T47D (cell line): Measurements from ENCODE around the gene MORC2.

ENCODE experiments used
- DNase-seq, 2 experiments: peaks; one replicate each; pipeline versions ENCODE4 v3.0.0 to v3.0.0-alpha.2; 2011 to 2012; ENCODE audit warnings: low read depth in 1 of 2, low spot score in 1 of 2
- JUND ChIP-seq: IDR thresholded peaks from 2 replicates; pipeline ENCODE4 v1.6.1; 2012; ENCODE audit warnings: low read depth
- in situ Hi-C: cut with HindIII; loops from 2 replicates; pipeline ENCODE4 v1.10.0; 2016; ENCODE audit warnings: low sequenced_read_pairs, low pct_unique_long_range_greater_than_20kb

Gene MORC2

DNA sequence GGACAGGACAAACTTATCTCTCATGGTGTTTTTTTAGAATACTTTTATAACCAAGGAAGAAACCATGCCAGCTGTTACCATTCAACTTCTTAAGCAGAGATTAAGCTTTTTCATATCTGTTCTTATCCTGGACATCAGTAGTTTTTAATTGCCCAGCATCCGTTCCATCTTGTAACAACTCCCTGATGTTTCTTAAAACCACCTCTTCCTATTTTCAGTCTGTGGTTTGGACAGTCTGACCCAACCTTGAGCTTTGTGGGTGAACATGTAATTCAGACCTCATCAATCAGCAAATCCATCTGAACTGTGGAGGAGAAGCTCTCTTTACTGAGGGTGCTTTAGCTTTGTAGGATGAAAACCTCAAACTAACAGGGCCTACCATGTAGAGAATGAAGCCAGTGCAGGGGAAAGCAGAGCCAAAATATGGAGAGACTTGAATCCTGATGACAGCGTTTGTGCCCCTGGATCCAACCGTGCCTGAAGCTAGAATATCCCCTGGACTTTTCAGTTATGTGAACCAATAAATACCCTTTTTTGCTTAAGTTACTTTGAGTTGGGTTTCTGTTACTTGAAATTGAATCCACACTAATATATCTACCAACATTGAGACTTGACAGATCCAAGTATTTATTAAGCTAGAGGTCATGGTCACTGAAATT is 9.9 kb upstream of the MORC2 start:
- no peak for DNase-seq
- in situ Hi-C loops: no loop called here
- TF ChIP-seq JUND: no peak

DNA sequence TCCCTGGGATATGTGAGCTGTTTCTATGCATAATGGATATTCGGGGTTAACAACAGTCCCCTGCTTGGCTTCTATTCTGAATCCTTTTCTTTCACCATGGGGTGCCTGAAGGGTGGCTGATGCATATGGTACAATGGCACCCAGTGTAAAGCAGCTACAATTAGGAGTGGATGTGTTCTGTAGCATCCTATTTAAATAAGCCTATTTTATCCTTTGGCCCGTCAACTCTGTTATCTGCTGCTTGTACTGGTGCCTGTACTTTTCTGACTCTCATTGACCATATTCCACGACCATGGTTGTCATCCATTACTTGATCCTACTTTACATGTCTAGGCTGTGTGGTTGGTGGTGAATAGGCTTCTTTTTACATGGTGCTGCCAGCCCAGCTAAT is 1.8 kb upstream of the MORC2 start:
- DNase-seq: no peak
- in situ Hi-C loops: no loop called here
- TF ChIP-seq JUND: no peak

DNA sequence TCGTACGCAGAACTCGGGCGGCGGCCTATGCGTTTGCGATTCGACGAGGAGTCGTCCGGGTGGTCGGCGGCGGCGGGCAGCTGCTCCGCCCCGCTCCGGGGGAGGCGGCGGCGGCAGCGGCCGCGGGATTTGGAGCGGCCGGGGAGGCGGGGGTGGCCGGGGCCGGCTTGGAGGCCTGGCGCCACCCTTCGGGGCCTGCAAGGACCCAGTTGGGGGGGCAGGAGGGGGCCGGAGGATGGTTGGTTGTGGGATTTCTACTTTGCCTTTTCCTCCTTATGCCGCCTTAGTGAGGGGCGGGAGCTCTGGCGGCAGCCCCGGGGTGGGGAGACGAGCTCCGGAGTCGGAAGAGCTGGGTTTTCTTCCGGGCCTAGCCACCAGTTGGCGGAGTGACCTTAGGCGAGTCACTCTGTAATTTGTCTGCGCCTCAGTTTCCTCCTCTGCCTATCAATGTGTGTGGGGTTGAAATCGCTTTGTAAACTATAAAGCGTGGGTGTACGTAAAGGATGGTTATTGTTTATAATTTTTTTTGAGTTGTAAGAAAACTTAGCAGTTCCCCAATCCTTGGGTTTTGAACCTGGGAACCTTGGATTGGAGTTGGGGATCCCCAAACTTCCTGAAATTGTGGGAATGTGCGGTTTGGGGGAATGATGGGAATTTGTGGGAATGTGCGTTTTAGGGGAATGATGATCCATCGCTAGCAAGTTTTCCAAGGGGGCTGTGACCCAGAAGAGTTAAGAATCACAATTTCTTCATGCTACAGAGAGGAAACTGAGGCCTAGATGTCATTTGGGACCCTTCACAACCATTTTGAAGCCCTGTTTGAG is 1.2 kb upstream of the MORC2 start:
- in situ Hi-C loops: no loop called here
- peak; percentile 9 to 44 for DNase-seq
- TF ChIP-seq JUND: no peak

- in situ Hi-C loops: no loop called here
- peak; percentile 98 to 99 for DNase-seq
- no peak for TF ChIP-seq JUND
Observed at GRCh38 chr22:30968924-30969531, 454 bp upstream of the MORC2 start, which contains the start of gene TUG1. Gene TUG1, plus strand, starts transcription at chr22:30969265.

DNA sequence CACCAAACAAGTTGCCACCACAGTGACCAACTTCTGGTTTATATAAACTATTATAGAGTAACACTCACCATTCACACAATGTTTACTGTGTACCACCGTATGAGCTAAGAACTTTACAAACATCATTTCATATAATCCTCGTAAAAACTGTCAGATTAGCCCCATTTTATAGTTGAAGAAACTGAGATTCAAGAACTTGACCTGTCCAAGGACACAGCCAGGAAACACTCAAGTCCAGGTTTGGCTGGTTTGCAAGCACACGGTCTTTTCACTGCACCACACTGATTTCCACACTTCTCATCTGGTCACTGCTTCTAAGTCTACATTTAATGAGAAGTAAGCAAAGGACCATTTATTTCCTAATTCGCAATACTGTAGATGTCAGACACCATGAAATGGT is 3.7 kb downstream of the MORC2 start:
- TF ChIP-seq JUND: no peak
- no peak for DNase-seq
- in situ Hi-C loops: no loop called here

DNA sequence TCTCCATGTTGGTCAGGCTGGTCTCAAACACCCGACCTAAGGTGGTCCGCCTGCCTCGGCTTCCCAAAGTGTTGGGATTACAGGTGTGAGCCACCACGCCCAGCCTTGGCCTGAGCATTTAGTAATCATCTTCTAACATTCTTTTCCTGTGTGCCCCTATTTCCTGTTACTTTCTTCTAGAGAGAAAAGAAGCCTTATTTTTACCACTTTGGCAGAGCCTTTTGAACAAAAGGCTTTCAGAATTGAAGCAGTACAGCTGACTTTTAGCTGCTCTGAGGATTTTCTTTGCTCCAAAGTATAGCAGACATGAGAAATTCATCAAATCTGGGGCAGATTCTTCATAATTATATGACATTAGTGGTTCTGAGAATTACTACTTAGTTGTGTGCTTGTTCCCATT is 13.4 kb downstream of the MORC2 start:
- in situ Hi-C loops: no loop called here
- TF ChIP-seq JUND: no peak
- DNase-seq: no peak

- DNase-seq: no peak
- in situ Hi-C loops: no loop called here
- no peak for TF ChIP-seq JUND
Observed at GRCh38 chr22:30953206-30953605, 15.4 kb downstream of the MORC2 start.

DNA sequence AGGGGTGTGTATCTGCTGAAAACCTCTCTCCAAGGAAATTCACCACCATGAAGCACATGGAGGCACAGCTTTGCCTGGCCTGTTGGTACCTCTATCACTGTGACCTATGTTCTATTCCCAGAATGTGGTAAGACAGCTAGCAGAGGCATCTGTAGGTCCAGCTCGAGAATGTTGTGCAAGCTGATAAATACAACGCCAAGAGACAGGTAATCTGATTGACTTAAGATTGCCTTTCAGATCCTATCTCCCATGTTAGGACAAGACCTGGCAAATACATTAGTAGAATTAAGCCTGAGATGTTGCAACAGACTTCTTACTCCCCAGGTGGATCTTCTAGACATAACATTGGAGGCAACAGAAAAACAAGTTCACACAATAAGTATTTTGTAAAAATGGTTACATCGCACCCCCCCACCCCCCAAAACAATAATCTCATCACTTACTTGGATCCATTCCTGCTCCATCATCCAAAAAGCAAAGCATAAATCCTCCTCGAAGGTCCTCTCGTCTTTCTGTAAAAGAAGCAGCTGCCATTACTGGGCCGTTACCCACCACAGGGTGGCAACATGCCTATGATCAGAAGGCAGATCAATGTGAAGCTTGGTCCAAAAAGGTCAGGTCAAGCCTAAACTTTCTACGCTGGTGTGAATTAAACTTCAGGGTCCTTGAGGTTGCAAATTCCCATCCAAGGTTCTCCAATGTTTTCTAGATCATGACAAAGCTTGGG is 18.5 kb downstream of the MORC2 start:
- TF ChIP-seq JUND: no peak
- DNase-seq: no peak
- in situ Hi-C loops: no loop called here

GRCh38 chr22:30948930-30949342 is 19.6 kb downstream of the MORC2 start:
- in situ Hi-C loops: no loop called here
- no peak for DNase-seq
- no peak for TF ChIP-seq JUND

GRCh38 chr22:30947816-30948454 is 20.6 kb downstream of the MORC2 start:
- peak in 1 of 2 experiments; percentile 68 for DNase-seq
- in situ Hi-C loops: no loop called here
- TF ChIP-seq JUND: no peak

DNA sequence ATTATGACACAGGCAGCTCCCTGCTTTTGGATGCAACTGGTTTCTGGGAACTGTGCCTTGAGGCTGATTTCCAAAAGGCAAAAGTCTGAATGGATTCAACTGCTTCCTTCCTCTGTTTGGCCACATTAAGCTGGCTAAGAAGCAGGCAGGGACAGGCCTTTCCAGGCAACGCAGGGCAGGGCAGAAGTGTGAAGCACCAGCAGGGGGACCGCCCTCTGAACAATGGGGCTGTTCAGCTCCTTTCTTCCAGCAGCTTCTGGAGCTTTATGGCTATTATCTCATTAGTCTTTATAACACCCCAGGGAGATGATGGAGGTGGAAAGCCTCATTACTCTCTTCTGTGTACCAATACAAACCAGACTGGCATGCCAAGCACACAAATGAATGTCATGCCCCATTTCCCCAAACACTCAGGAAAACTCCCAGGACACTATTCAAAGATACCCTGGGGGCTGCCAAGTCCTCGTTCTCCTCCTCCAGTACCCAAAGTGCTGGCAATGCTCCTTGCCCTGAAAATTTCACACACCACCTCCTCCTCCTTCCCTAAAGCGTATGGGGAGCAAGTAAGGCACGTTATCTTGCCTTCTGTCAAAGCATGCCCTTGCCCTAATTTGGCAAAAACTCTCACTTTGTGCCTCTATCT is 21.3 kb downstream of the MORC2 start:
- in situ Hi-C loops: no loop called here
- no peak for DNase-seq
- no peak for TF ChIP-seq JUND

GRCh38 chr22:30946354-30946753 is 22.2 kb downstream of the MORC2 start:
- TF ChIP-seq JUND: no peak

More at GRCh38 chr22:30946354-30946753, 22.2 kb downstream of the MORC2 start:
- no peak for DNase-seq
- in situ Hi-C loops: no loop called here
